HG02588 (cell line): ENCODE results near the gene MARCHF11.

Source experiments
- ATAC-seq: cut with Tn5 transposase; IDR thresholded peaks from one replicate; pipeline ENCODE4 v1.9.1; 2021; ENCODE audit warnings: mild to moderate bottlenecking, moderate library complexity; ENCODE audit not compliant: unreplicated experiment

The MARCHF11 gene

GRCh38 chr5:16135003-16135402 is 44.6 kb downstream of the MARCHF11 start:
- ATAC-seq = no peak

- no peak for ATAC-seq
Measured at GRCh38 chr5:16134204-16134603, 45.4 kb downstream of the MARCHF11 start.

- ATAC-seq = no peak
Measured at GRCh38 chr5:16131878-16132277, 47.7 kb downstream of the MARCHF11 start.

- ATAC-seq = no peak
Measured at GRCh38 chr5:16128944-16129343, 50.6 kb downstream of the MARCHF11 start.

- ATAC-seq = no peak
Measured at GRCh38 chr5:16127865-16128544, 51.6 kb downstream of the MARCHF11 start.

- no peak for ATAC-seq
Measured at GRCh38 chr5:16120579-16120978, 59.0 kb downstream of the MARCHF11 start.

GRCh38 chr5:16119790-16120189 is 59.8 kb downstream of the MARCHF11 start:
- ATAC-seq = no peak

- no peak for ATAC-seq
Measured at GRCh38 chr5:16115140-16115539, 64.5 kb downstream of the MARCHF11 start.

- no peak for ATAC-seq
Measured at GRCh38 chr5:16108418-16108817, 71.2 kb downstream of the MARCHF11 start.

- no peak for ATAC-seq
Measured at GRCh38 chr5:16104961-16105360, 74.6 kb downstream of the MARCHF11 start.

- no peak for ATAC-seq
Measured at GRCh38 chr5:16095612-16096011, 84.0 kb downstream of the MARCHF11 start.

GRCh38 chr5:16090270-16090669 is 89.3 kb downstream of the MARCHF11 start:
- ATAC-seq = no peak

- ATAC-seq = no peak
Measured at GRCh38 chr5:16082982-16083381, 96.6 kb downstream of the MARCHF11 start.

- ATAC-seq = no peak
Measured at GRCh38 chr5:16082053-16082452, 97.5 kb downstream of the MARCHF11 start.

- no peak for ATAC-seq
Measured at GRCh38 chr5:16081376-16081955, 98.1 kb downstream of the MARCHF11 start.

GRCh38 chr5:16076657-16077056 is 102.9 kb downstream of the MARCHF11 start:
- no peak for ATAC-seq

GRCh38 chr5:16074358-16074757 is 105.2 kb downstream of the MARCHF11 start:
- no peak for ATAC-seq

GRCh38 chr5:16072616-16073015 is 107.0 kb downstream of the MARCHF11 start:
- no peak for ATAC-seq

- ATAC-seq = no peak
Measured at GRCh38 chr5:16067415-16067814, 112.2 kb downstream of the MARCHF11 start.

- ATAC-seq = no peak
Measured at GRCh38 chr5:16066810-16067209, 112.8 kb downstream of the MARCHF11 start.

- ATAC-seq = no peak
Measured at GRCh38 chr5:16066320-16066719, 113.3 kb downstream of the MARCHF11 start.

GRCh38 chr5:16065831-16066230 is 113.8 kb downstream of the MARCHF11 start:
- ATAC-seq = no peak
